ENCODE results near the gene ZNF891. TPM values are rescaled to one million over a fixed set of nuclear protein-coding genes. Genes with fewer than 3 reads are reported as not detected.

The ZNF891 gene
- 1.0 to 1.8 TPM (median 1.3 TPM) in 3 replicates for total RNA-seq
- long read RNA-seq, full-length matches to known transcripts: 2 of 2 reads
- long read RNA-seq, partial matches to known transcripts: 0 of 2 reads
- long read RNA-seq, other reads (novel, unspliced or antisense): 0 of 2 reads

DNA sequence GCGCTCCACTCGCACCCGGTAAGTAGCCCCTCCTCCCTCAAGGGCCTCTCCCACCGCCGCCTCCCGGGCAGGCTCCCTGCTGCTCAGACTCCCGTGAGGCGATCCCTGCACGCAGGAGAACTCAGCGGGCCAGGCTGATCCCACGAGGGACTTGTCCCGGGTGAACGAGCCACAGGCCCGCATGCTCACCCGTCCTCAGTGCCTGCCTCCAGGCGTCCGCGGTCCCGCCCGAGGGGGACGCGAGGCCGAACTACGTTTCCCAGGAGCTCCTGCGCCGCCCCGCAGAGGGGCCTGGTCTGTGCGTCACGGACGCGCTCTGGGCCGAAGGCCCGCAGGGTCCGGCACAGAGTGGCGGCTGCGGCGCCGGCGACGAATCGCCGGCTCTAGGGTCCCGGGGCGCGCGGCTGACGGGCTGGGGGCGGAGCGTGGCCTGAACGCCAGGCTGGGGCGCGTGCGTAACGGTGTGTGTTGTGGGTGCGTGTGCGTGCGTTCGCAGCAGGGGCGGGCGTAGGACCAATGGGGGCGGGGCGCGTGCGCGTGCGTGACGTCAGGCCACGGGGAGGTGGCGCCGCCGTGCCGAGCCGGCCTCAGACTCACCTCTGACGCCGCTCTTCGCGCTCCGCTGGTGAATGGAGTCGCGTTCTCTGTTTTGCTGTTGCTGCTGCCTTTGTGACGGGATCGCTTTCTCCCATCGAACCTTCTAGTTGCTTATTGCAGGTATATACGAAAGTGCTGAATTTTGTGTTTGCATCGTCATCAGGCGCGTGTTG, at the start of gene ZNF891, which contains the start of gene ZNF10:
Gene ZNF891 (minus strand): TSS at position 237 of the 770 bp plus-strand sequence. CDS start 8,356 bp downstream, outside the sequence.
Gene ZNF10 (plus strand): TSS at position 590 of the 770 bp plus-strand sequence. CDS start 13,866 bp downstream, outside the sequence.
- peaks cover 37% of the 10 kb centered on the region for H3K36me3 Mint-ChIP-seq (ENCODE audit: low read depth)
- DNase-seq (ENCODE audit: low spot score): peak; percentile 98
- peak within 1 kb of the TSS; percentile 98 for H3K27ac Mint-ChIP-seq (ENCODE audit: unreplicated experiment)
- peaks cover 41% of the 10 kb centered on the region for H3K9me3 Mint-ChIP-seq (ENCODE audit: low read depth)
- H3K4me3 Mint-ChIP-seq (ENCODE audit: unreplicated experiment): peak within 1 kb of the TSS; percentile 96
- H3K27me3 Mint-ChIP-seq (ENCODE audit: low read depth): no peaks in the 10 kb centered on the region
- peaks cover 12% of the 10 kb centered on the region for H3K4me1 Mint-ChIP-seq (ENCODE audit: low read depth)
- TF ChIP-seq, protein P1, sequence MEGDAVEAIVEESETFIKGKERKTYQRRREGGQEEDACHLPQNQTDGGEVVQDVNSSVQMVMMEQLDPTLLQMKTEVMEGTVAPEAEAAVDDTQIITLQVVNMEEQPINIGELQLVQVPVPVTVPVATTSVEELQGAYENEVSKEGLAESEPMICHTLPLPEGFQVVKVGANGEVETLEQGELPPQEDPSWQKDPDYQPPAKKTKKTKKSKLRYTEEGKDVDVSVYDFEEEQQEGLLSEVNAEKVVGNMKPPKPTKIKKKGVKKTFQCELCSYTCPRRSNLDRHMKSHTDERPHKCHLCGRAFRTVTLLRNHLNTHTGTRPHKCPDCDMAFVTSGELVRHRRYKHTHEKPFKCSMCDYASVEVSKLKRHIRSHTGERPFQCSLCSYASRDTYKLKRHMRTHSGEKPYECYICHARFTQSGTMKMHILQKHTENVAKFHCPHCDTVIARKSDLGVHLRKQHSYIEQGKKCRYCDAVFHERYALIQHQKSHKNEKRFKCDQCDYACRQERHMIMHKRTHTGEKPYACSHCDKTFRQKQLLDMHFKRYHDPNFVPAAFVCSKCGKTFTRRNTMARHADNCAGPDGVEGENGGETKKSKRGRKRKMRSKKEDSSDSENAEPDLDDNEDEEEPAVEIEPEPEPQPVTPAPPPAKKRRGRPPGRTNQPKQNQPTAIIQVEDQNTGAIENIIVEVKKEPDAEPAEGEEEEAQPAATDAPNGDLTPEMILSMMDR (IDR thresholded peaks at IDR 0.05): no peak

DNA sequence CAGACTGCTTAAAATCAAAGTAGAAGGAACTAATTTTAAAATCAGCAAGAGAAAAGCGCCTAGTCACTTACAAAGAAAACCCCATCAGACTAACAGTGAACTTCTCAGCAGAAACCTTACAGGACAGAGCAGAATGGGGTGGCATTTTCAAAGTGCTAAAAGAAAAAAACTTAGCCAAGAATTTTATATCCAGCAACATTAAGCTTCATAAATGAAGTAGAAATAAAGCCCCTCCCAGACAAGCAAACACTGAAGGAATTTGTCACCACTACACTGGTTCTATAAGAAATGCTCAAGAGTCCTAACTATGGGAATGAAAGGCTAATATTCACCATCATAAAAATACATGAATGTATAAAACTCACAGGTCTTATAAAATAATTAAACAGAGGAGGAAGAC, 44.8 kb upstream of the ZNF891 start:
- Mint-ChIP-seq H3K27ac (ENCODE audit: unreplicated experiment) (no peak overlapping the region), H3K27me3 (ENCODE audit: low read depth) (no peaks in the 10 kb centered on the region), H3K9me3 (ENCODE audit: low read depth) (peaks cover 54% of the 10 kb centered on the region), H3K4me1 (ENCODE audit: low read depth) (no peaks in the 10 kb centered on the region), H3K4me3 (ENCODE audit: unreplicated experiment) (no peak overlapping the region), H3K36me3 (ENCODE audit: low read depth) (peaks cover 10% of the 10 kb centered on the region)
- DNase-seq (ENCODE audit: low spot score): no peak
- TF ChIP-seq, protein P1 (IDR thresholded peaks at IDR 0.05): no peak

DNA sequence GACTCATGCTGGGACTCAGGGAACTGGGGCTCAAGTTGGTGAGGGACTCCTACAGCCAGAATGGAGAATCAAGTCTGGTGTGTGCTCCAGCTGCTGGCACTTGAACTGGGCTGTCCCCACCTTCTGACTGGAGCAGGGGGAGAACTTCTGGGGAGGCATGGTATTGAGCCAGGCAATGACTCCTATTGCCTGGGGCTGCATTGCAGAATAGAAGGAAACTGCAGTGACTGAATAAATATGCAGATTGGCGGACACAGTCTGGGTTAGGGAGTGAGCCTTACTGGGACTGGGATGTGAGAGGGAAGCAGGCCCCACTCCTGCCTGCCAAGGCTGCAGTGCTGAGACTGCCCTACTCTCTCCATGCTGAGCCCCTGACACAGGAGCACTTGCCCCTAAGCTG, 42.4 kb upstream of the ZNF891 start:
- Mint-ChIP-seq H3K9me3 (ENCODE audit: low read depth) (peaks cover 59% of the 10 kb centered on the region), H3K27ac (ENCODE audit: unreplicated experiment) (no peak overlapping the region), H3K4me3 (ENCODE audit: unreplicated experiment) (no peak overlapping the region), H3K27me3 (ENCODE audit: low read depth) (no peaks in the 10 kb centered on the region), H3K4me1 (ENCODE audit: low read depth) (no peaks in the 10 kb centered on the region), H3K36me3 (ENCODE audit: low read depth) (peaks cover 9% of the 10 kb centered on the region)
- TF ChIP-seq, protein P1 (IDR thresholded peaks at IDR 0.05): no peak
- DNase-seq (ENCODE audit: low spot score): no peak

DNA sequence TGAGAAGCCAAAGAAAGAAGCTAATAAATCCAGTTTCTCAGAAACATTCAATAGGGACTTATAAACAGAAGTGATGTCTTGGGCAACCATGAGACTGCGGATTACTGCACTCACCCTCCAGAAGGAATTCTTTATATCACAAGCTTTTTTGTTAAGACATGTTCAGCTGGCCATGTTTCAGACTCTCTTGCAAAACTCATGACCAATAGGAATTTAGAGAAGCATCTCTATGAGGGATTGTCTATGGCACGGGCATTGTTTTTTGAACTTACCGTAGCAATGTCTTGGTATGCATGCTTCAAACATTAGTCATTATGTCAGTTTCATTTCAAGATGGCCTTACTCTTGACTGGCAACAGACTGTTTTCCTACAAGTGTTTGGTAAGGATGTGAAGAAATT, 35.7 kb upstream of the ZNF891 start:
- peaks cover 10% of the 10 kb centered on the region for H3K36me3 Mint-ChIP-seq (ENCODE audit: low read depth)
- H3K27ac Mint-ChIP-seq (ENCODE audit: unreplicated experiment): no peak overlapping the region
- TF ChIP-seq, protein P1 (IDR thresholded peaks at IDR 0.05): no peak
- no peaks in the 10 kb centered on the region for H3K4me1 Mint-ChIP-seq (ENCODE audit: low read depth)
- H3K27me3 Mint-ChIP-seq (ENCODE audit: low read depth): no peaks in the 10 kb centered on the region
- DNase-seq (ENCODE audit: low spot score): no peak
- no peak overlapping the region for H3K4me3 Mint-ChIP-seq (ENCODE audit: unreplicated experiment)
- H3K9me3 Mint-ChIP-seq (ENCODE audit: low read depth): peaks cover 66% of the 10 kb centered on the region

DNA sequence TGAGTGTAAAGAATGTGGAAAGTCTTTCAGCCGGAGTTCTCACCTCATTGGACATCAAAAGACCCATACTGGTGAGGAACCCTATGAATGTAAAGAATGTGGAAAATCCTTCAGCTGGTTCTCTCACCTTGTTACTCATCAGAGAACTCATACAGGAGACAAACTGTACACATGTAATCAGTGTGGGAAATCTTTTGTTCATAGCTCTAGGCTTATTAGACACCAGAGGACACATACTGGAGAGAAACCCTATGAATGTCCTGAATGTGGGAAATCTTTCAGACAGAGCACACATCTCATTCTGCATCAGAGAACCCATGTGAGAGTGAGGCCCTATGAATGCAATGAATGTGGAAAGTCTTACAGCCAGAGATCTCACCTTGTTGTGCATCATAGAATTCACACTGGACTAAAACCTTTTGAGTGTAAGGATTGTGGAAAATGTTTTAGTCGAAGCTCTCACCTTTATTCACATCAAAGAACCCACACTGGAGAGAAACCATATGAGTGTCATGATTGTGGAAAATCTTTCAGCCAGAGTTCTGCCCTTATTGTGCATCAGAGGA, 26.1 kb upstream of the ZNF891 start:
- TF ChIP-seq, protein P1 (IDR thresholded peaks at IDR 0.05): no peak
- no peak overlapping the region for H3K27ac Mint-ChIP-seq (ENCODE audit: unreplicated experiment)
- H3K36me3 Mint-ChIP-seq (ENCODE audit: low read depth): peaks cover 83% of the 10 kb centered on the region
- no peak overlapping the region for H3K4me3 Mint-ChIP-seq (ENCODE audit: unreplicated experiment)
- H3K4me1 Mint-ChIP-seq (ENCODE audit: low read depth): no peaks in the 10 kb centered on the region
- no peak for DNase-seq (ENCODE audit: low spot score)
- peaks cover 86% of the 10 kb centered on the region for H3K9me3 Mint-ChIP-seq (ENCODE audit: low read depth)
- no peaks in the 10 kb centered on the region for H3K27me3 Mint-ChIP-seq (ENCODE audit: low read depth)

Measured in chondrocyte (in vitro differentiated cells).